Stimulated activated CD8-positive, alpha-beta memory T cell treated with anti-CD3 and anti-CD28 coated beads, Interleukin-4, amount 100 ng/mL, for 1 hour (primary cell): Measurements from ENCODE around the gene ADH7.
"Not testable (repeated sequence)": the region's sequence is repeated elsewhere in the genome, so short reads cannot be mapped to it uniquely, and the experiment has no call there.

Experiments used
- DNase-seq, 2 donors: peaks; one replicate each; pipeline ENCODE4 v3.0.0-alpha.2; 2020; ENCODE audit warnings: low read depth in 2 of 2, low spot score in 1 of 2

The ADH7 gene

DNA sequence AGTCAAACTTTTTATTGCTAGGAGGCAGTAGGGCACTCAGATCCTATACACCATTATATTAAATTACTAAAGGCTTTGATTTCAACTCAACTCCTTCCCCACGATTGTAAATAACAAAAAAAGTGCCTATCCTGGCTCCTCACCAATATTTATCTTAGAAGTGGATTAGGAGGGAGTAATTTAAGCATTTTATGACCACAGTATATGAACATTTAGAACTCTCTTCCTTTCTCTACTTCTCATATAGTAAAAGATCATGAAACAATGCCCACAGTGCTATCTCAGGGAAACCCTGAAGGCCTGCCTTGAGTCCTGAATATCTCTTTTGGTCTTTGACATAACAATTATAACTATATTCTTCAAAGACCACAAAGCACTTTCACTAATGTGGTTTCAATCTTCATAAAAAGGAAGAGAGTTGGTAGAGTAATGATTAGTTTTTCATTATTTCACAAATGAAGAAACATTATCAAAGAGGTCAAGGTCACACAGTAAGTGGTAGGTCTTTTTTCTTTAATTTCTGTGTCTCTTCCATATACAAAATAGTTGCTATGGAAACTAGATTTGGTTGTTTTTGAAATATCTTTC is 53.5 kb downstream of the ADH7 start:
- no peak for DNase-seq

DNA sequence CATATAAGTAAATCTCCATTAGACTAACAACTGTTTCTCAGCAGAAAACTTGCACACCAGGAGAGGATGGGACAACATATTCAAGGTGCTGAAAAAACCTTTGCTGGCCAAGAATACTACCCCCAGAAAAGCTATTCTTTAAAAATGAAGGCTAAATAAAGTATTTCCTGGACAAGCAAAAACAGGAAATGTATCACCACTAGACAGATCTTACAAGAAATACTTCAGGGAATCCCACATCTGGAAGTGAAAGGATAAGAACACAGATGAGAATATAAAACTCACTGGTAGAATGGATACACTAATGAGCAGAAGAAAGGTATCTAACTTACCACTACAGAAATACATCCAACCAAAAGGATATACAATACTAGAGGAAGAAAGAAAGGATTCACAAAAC is 55.6 kb downstream of the ADH7 start:
- DNase-seq, result no peak

GRCh38 chr4:99378876-99379275 is 56.3 kb downstream of the ADH7 start:
- DNase-seq, result no peak

DNA sequence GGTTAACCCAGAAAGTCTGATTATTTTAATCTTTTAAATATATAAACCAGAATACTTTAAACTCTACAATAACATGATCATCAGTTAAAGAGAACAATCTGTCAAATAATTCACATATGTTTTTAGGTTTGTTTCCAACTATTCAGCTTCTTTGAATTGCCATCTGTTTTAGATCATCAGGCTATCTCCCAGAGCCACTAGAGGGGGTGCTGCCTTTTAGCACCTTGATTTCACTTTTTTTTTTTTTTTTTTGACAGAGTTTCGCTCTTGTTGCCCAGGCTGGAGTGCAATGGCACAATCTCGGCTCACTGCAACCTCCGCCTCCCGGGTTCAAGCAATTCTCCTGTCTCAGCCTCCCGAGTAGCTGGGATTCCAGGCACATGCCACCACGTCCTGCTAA is 57.8 kb downstream of the ADH7 start:
- not testable (repeated sequence) for DNase-seq

DNA sequence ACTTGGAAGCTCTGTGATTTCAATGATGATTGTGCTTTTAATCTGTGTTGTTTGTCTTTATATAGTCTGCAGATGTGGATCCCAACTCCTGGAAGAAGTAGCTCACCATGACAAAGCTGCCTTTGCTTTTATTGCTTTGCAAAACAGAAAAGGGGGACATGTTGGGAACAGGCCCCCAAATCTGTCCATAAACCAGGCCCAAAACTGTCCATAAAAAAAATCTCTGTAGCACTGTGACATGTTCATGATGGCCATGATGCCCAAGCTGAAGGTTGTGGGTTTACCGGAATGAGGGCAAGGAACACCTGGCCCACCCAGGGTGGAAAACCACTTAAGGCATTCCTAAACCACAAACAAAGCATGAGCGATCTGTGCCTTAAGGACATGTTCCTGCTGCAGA is 62.7 kb downstream of the ADH7 start:
- DNase-seq, result not testable (repeated sequence)

DNA sequence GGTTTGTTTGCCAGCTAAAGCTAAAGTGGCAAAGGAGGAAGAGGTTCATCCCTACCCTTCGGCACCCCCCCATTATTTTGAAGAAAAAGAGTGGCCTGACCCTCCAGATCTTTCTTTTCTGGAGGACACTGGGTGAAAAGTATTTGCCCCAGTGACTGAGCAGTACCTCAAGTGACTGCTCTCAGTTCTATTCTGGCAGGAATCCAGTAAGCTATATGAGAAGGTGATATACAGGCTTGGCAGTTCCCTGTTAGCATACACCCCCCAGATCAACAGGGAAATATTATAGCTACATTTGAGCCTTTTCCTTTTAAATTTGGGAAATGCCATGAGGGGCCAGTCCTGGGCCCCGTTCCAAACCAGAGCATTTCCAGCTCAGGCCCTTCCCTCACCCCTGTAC is 67.3 kb downstream of the ADH7 start:
- DNase-seq, result not testable (repeated sequence)

- DNase-seq, result no peak
Observed at GRCh38 chr4:99366491-99366890, 68.7 kb downstream of the ADH7 start.

GRCh38 chr4:99362768-99363167 is 72.4 kb downstream of the ADH7 start:
- no peak for DNase-seq
